RWPE1 (cell line): ENCODE measurements around the gene FYN.
"Not testable (repeated sequence)": the region's sequence is repeated elsewhere in the genome, so short reads cannot be mapped to it uniquely, and the experiment has no call there.

ENCODE experiments used
- CTCF ChIA-PET: fragments of 350-600 bp; sonication (Branson Sonifier 250); formaldehyde crosslinking; extraction: SDS; loops from one replicate; lab custom pipeline; 2021; lab: Yijun Ruan, JAX
- POLR2A ChIA-PET: fragments of 400-600 bp; formaldehyde crosslinking; extraction: SDS; loops from one replicate; lab custom pipeline; 2020; ENCODE audit warnings: antibody characterized with exemption; ENCODE audit not compliant: low non-redundant PET; lab: Yijun Ruan, JAX
- DNase-seq: peaks from one replicate; pipeline ENCODE4 v3.0.0; 2012; ENCODE audit warnings: low spot score
- H3K27ac ChIP-seq: fragments of 450-650 bp; 2 replicates; pipeline ENCODE4 v1.5.1; 2017
- TF ChIP-seq, protein P1 (sequence below): fragments of 450-650 bp; conservative IDR thresholded peaks from 2 replicates; pipeline ENCODE4 v1.5.1; 2017; ENCODE audit warnings: low read depth, mild to moderate bottlenecking

FYN gene

DNA sequence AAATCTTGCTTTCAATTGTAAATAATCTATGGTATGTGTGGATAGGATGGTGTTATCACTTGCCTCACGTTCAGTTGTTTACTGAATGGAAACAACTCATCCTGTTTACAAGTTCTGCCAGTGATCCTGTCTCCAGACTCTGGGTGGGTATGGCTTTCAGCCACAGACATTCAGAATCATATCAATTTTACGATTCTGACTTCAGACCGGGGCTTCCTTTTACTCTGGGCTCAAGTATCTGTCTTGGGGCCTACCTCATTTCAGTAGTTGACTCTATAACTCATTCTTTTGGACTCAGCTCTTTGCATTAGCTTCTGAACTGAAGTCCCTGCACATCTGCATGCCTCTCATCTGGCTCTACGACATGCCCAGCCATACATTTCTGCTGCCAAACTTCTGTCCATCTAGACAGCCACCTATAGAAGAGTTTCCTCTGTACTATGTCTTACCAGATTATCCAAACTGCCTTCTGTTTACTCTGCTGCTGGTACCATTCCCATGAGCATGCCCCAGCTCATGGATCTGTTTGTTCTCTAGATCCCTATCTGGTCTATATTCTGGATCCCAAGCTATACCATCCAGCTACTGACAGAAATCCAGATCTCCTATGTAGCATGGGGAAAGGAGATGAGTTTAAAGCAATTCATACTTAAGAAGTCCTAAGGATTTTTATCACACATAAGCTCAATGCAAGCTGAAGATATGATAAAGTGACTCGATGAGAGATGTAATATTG is 34.3 kb downstream of the FYN start:
- ChIA-PET CTCF (interaction anchor here (0.7 kb wide), 2 partner anchors 12 to 19 kb away, joined by 3 to 4 read pairs; no protein-coding TSS in a partner anchor), POLR2A (no interaction called here)
- no peak overlapping the region for H3K27ac ChIP-seq
- no peak for DNase-seq
- TF ChIP-seq, protein P1, sequence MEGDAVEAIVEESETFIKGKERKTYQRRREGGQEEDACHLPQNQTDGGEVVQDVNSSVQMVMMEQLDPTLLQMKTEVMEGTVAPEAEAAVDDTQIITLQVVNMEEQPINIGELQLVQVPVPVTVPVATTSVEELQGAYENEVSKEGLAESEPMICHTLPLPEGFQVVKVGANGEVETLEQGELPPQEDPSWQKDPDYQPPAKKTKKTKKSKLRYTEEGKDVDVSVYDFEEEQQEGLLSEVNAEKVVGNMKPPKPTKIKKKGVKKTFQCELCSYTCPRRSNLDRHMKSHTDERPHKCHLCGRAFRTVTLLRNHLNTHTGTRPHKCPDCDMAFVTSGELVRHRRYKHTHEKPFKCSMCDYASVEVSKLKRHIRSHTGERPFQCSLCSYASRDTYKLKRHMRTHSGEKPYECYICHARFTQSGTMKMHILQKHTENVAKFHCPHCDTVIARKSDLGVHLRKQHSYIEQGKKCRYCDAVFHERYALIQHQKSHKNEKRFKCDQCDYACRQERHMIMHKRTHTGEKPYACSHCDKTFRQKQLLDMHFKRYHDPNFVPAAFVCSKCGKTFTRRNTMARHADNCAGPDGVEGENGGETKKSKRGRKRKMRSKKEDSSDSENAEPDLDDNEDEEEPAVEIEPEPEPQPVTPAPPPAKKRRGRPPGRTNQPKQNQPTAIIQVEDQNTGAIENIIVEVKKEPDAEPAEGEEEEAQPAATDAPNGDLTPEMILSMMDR, result no peak

DNA sequence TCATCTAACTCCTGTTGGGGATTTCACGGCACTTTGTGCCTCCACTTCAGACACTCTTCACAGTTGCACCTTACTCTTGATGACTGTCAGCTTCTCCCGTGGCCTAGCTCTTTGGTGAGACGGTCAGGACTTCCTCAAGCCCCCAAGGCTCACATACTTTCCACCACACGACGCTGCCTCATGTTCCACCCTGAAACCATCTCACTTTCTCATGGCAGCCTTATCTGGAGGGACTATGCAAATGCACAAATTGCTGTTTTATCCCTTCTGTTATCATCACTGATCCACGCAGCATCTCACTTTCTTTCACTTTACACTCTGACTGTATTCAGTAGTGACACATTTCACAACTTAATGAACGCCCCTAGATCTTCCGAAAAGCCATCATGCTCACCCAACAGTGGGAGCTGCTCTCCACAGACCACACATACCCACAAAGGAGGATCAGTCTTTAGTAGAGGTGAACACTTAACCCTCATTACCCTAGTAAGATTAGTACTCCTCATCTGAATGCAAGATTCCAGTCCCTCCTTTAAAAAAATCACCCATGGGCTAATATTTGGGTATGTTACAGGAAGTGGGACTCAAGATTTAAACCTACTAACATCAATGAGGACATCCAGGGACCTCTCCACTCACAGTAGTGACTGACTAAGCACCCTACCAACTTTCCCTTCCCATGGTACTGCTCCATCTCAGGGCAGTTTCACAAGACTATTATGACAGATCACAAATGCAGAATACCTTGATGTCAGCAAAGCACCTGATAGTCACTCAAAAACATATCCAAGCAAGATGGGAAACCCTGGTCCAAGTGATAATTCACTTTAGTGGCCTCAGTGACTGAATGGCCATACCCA is 35.4 kb downstream of the FYN start:
- CTCF ChIA-PET, result no interaction called here
- TF ChIP-seq, protein P1, result no peak
- POLR2A ChIA-PET, result no interaction called here
- no peak overlapping the region for H3K27ac ChIP-seq
- DNase-seq, result no peak

DNA sequence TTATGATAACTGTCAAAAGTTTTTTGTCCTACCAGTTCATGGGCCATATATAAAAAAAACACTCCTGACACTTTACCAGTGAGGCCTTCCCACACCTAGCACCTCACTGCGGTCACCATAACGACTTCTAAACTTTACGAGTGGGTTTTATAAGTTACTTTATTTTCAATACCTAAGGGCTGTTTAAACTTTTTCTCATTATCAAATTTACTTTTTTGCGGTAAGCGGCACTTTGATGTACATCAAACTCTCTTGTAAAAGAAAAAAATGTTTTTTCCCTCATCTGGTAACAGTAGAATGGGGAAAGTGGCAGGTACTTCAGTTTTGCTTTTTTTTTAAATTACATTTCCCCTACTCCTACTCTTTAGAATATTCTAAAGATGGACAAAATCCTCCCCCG is 36.2 kb downstream of the FYN start:
- H3K27ac ChIP-seq, result no peak overlapping the region
- CTCF ChIA-PET, result no interaction called here
- POLR2A ChIA-PET, result no interaction called here
- no peak for DNase-seq
- TF ChIP-seq, protein P1, result no peak

DNA sequence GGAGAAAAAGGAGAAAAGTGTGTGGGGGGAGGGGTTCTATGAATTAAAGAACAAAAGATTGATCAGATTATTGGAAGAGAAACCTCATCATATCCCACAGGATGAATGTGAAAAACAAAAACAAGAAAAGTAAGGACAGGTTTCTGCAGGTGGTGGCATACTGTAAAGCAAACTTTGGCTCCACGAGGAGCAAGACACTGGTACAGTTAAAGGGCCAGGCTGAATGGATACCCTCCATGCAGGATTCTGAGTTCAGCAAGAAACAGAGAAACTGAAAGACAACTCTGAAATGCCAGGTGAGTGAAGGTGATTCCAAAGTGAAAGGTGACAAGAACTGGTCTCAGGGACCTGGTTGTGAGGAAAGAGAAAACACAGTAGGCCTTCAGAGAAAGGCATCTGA is 37.4 kb downstream of the FYN start:
- CTCF ChIA-PET, result no interaction called here
- DNase-seq, result no peak
- TF ChIP-seq, protein P1, result no peak
- no peak overlapping the region for H3K27ac ChIP-seq
- POLR2A ChIA-PET, result no interaction called here

DNA sequence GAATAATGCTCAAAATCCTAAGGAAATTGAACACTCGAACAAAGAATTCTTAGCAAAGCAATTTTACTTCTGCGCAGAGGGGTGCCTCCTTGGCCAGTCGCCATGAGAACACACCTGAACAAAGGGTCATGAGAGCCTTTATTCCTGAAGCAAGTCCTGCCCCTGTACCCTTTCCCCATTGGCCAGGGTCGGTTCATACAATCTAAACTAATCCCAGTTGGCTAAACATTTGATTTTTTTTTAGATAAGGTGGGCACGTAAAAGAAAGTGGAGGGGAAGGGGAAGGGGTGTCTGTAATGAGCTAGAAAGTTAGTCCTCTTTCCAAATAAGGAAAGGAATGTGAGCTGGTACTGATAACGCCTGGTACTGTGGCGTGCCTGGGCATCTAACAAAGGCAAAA is 37.9 kb downstream of the FYN start:
- H3K27ac ChIP-seq, CTCF ChIA-PET, DNase-seq, POLR2A ChIA-PET: not testable (repeated sequence)

DNA sequence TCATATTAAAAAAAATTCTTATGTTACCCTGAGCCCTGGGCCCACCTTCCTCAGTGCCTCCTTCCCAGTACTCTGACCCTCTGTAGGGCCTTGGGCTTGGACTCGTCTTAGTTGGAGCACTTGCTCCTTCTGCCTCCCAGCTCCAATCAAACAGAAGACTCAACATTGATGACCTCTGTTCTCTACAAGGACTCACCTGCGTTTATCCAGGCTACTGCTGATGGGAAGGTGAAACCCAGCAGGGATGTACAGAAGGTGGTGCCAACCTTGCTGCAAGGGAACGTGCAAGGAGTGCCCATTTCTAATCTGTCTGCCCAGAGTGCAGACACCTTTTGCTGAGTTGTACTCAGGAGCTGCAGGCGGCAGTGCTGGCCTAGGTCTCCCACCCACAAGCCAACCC is 38.9 kb downstream of the FYN start:
- DNase-seq, result no peak
- POLR2A ChIA-PET, result no interaction called here
- CTCF ChIA-PET, result no interaction called here
- H3K27ac ChIP-seq, result no peak overlapping the region
- TF ChIP-seq, protein P1, result no peak
